ENCODE data around the gene RAB27B. TPM values are rescaled to one million over a fixed set of nuclear protein-coding genes. Genes with fewer than 3 reads are reported as not detected.

Gene RAB27B
- total RNA-seq, 1 donor from 2014 or later: under 0.01 TPM

DNA sequence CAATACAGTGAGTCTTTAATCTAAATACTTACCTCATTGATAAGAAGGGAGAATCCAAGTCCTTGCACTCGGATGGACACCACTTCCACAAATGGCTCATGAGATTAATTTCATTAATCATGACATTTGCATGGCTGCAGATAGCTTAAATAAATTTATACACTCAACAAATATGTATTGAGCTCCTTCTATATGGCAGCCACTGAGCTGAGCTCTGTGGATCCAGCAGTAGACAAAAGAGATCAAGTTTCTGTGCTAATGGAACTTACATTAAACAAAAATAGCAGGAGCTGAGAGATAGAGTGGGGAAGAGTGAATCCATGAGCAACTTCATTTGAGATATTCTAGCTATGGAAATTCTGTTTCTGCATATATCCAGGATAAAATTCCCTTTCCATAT is 44.4 kb downstream of the RAB27B start:
- DNase-seq: no peak

DNA sequence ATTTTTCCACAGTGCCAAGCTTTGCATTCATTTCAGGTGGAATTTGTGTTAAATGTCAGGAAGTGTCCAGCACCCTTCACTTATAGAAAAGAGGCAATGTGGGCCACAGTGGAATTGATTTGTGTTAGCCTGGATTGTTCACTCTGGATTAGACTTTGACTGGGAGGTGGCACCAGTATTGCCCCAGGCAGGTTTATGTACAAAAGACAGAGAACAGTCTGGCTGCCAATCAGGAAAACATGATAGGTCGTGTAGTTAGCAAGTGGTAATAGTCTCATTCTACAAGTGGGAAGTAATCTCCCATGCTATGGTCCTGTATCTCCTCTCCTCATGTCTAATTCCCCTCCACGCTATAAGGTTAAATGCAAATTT is 45.6 kb downstream of the RAB27B start:
- no peak for DNase-seq

DNA sequence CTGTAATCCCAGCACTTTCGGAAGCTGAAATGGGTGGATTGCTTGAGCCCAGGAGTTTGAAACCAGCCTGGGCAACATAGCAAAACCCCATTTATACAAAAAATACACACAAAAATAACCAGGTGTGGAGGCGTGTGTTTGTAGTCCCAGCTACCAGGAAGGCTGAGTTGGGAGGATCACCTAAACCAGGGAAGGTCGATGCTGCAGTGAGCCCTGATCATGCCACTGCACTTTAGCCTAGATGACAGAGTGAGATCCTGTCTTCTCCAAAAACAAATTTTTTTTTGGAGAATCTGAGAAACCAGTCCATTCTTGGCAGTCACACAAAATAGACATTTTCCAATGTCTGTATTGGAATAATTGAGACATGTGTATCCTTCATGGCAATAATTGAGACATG is 46.8 kb downstream of the RAB27B start:
- no peak for DNase-seq

DNA sequence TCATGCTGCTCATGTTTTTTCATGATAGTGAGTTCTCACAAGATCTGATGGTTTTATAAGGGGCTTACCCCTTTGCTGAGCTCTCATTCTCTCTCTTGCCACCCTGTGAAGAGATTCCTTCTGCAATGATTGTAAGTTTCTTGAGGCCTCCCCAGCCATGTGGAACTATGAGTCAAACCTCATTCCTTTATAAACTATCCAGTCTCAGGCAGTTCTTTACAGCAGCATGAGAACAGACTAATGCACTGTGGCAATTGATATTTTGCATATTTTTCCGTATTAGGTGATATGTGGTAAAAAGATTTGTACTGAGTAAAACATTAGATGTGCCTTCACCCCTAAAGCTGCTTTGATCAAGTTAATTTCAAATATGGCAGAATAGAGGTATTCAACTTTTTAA is 48.8 kb downstream of the RAB27B start:
- DNase-seq: no peak

DNA sequence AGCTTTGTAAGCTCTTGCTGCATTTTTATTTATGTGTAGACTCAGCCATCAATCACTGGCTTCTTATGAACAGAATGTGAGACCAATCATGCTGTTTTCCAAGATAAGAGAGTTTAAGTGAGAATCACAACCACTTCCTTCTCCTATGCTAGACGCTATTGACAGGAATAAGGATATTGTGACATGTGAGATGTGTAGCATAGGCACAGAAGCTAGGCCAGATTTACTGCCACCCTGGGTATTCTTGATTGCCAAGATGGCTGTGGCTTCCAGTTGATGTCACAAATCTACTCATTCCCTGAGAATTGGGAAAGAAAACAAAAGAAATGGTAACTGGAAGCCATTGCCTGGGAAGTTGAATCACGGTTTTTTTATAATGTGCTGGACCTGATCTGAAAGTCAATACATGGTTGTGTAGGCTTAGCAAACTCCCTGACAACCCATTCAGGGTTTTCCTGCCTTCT is 49.9 kb downstream of the RAB27B start:
- no peak for DNase-seq

DNA sequence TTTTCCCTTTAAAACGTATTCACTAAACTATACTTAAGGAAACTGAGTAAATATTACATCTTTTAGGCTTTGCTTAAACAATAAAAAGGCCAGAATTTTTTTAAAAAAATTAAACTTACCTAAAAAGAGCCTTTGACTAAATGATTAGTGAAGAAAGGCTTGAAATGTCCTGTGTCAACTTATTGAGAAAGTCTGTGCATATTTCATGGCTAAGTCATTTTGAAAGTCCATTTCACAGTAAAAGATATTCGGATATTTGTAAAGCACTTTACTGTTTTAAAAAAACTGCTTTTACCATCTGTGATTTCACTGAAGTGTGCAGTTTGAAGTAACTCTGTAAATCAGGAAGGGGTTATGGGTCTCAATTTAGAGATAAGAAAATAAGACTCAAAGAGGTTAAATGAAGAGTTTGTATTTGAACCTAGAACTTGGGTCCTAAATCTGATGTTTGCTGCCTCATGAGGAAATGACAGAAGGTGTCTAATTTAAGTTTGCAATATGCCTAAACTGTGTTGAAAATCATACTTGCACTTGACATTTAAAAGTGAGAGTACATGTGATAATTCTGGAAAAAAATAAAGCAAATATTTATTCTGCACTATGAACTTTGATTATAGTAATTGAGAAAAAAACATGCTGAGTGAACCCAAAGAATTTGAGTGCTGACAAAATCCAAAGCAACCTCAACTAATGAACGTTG is 50.5 kb downstream of the RAB27B start:
- DNase-seq: no peak

DNA sequence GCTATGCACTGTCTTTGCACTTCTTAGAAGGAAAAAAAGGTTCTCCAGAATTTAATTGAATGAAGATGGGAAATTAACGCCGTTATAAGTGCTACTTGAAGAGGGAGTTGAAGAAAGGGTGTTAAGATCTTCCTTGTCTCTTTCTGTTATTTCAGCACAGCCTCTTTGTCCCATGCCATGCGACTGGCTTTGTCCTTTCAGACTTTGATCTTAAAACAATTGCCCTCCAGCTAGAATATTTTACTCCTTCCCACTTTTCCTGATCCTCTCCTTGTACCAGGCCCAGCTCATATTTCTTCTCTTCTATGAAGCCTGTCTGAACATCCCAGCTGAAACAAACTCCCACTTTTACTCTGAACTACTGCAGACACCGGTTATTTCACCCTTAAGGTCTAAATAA is 51.4 kb downstream of the RAB27B start:
- DNase-seq: no peak

DNA sequence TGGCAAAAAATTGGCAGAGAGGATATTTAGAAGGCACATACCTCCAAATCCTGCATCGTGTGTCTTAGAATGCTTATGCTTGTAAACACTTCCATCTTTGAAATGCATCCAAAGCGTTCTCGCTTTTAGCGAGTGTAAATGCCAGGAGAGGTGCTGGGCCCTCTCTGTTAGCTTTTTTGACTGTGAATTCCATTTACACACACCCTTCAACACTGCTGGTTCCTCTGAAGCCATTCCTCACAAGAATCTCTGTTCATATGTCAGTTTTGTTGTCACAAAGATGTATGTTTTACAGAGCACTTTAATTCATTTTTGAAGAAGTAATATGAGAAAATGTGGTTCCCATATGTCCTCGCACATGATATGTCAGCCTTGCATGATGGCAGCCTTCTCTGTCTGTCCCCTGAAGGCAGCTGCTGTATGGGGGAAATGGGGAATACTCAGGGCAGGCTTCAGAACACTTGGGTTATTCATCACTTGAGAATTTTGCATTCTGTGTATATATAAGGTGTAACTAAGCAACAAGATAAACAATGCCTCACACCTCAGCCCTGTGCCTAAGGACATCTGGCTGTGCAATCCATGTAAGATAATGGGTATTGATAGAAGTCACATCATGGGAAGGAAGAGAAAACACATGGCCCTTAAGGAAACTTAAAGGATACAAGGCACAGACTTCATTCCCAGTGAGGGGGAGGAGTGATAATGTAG is 52.3 kb downstream of the RAB27B start:
- DNase-seq: no peak

DNA sequence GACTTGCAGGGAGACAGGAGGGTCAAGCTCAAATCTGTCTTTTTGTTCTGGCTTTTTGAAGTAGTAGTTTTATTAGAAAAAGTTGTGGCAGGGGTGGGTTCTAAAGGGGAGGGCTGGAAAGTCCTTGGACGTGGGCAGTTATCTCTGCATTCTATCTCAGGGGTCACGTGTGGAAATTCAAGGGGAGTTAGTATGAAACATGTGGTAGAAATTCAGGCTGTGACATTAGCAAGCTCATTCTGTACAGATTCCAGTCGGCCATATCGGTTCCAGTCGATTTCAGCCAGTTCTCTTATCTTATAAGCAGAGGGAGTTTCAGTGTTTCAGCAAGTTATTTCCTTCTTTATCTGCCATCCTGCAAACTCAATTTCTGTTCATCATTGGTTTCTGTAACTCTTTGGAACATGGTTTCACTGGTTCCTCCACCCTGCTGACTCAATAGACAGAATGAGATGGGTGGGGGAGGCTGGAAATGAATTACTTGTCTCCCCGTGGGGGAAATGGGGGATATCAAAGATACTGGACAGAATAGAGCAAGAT is 53.0 kb downstream of the RAB27B start:
- no peak for DNase-seq

DNA sequence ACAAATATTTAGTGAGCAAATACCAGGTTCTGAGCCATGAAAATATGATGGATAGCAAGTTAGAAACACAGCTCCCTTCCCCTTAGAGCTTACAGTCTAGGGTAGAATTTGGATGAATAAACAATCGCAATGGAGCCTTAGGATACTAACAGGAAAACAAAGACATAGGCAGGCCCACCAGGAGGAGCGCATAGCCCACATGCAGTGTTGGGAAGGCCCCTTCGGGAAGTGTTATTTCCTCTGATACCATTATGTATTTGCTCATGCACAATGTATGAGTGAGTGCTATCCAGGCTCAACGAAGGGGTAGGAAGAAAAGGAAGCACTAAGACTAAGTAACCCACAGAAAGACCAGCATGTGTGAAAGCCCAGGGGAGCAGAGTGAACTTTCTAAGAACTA is 54.0 kb downstream of the RAB27B start:
- DNase-seq: no peak

DNA sequence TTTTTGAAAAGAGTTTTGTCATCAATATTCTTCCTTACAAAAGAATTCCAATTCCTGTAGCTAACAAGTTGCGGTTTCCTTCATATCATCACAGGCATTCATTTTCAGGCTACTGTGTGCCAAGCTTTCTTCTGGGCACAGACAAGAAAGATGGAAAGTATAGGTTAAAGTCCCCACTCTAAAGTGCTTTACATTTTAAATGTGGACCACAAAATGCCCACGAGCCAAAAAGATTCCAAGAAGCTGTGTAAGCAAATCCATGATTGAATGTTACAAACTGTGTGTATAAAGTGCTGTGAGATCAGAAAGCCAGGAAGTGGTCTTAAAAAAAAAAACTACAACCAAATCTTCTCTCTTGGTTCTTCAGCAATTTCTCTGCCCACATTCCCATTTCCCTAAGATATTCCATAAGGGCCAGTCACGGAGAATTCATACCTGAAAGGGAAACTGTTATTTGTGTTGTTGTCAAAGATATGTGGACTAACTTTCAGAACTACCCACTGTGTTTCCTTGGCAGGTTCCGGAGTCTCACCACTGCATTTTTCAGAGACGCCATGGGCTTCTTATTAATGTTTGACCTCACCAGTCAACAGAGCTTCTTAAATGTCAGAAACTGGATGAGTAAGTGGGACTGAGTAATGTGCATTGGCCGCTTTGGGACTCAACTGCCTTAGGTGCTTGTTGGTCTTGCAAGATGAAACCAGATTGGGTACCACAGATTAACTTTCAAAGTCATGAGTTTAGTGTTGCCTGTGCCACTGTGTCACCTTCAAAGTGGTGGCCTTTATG is 55.7 kb downstream of the RAB27B start:
- DNase-seq: no peak

DNA sequence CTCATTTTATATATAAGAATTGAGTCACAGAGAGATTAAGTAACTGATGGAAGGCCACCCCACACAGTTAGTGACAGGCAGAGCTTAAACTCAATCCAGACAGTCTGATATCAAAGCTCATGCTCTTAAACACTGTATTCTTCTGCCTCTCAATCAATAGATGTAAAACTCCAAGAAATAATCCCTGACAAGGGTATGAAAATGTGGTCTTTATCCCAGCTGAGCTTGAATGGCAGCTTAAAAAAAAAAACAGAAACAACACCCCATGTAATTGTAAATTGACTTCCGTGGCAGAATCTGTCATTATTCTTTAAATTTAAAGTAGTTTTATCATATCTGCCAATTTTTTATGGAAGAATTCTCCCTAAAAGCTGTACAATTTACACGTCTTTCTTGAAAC is 60.1 kb downstream of the RAB27B start:
- no peak for DNase-seq

DNA sequence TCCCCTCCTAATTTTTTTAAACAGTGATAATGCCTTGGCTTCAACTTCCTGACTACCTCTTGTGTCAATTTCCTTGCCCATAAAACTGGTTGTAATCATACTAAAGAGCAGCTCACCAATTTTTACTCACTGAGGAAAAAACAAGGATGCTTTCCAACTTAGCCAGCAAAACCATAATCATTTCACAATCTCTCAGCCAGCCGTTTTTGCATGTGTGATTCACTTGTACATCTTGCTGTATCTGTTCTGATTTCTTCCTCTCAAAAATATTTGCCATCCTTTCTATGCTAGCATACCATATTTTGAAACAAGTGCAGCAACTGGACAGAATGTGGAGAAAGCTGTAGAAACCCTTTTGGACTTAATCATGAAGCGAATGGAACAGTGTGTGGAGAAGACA is 60.7 kb downstream of the RAB27B start:
- no peak for DNase-seq

DNA sequence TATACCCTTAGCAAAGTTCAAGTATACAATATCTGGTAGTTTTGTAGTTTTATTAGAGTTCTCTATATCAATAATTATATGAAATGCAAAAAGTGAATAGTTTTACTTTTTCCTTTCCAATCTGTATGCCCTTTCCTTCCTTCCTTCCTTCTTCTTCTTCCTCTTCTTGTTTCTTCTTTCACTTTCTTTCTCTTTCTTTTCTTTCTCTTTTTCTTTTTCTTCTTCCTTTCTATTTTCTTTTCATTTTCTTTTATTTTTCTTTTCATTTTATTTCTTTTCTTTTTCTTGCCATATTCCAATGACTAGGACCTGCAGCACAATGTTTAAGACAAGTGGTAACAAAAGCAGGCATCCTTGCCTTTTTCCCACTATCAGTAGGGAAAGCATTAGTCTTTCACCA is 71.2 kb downstream of the RAB27B start:
- DNase-seq: no peak

DNA sequence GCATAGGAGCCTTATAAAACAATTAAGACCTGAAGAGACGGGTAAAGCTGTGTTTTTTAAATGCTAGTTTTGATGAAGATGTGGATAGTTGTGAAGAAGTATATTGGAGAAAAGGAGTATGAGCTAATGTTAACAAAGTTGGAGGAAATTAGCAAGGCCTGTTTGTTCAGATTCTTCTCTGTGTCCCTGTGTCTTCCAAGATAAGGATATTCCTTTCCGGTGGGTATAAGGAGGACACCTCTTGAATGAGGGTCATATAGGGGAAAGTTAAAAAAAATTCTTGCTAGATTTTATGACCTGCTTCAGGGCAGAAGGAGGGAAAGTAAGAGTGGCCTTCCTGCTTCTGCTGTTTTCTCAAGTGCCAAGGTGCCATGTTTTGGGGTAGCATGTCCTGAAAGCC is 72.0 kb downstream of the RAB27B start:
- no peak for DNase-seq

DNA sequence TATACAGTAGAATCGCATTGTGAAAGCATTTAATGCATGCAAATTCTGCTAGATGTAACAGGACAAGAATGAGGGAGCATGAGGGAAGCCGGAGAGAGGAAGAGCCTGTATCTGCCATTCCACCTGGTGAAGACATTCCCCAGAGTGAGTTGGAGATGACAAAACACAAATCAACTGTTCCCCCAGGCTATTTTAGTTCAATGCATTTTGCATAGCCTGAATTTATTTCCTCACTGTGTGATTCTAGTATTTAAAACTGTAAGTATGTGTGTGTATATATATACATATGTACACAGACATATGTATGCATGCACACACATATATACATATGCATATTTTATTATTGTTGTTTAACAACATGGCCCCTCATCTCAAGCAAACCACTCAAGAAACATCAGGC is 76.3 kb downstream of the RAB27B start:
- DNase-seq: no peak

DNA sequence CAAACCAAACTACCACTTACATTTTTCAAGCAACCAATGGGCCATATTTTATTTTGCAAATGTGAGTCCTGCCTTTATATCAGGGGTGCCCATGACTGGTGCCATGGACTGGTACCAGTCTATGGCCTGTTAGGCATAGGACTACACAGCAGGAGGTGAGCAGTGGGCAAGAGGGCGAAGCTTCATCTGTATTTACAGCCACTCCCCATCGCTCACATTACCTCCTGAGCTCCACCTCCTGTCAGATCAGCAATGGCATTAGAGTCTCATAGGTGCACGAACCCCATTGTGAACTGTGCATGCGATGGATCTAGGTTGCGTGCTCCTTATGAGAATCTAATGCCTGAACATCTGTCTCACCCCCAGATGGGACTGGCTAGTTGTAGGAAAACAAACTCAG is 77.4 kb downstream of the RAB27B start:
- no peak for DNase-seq

DNA sequence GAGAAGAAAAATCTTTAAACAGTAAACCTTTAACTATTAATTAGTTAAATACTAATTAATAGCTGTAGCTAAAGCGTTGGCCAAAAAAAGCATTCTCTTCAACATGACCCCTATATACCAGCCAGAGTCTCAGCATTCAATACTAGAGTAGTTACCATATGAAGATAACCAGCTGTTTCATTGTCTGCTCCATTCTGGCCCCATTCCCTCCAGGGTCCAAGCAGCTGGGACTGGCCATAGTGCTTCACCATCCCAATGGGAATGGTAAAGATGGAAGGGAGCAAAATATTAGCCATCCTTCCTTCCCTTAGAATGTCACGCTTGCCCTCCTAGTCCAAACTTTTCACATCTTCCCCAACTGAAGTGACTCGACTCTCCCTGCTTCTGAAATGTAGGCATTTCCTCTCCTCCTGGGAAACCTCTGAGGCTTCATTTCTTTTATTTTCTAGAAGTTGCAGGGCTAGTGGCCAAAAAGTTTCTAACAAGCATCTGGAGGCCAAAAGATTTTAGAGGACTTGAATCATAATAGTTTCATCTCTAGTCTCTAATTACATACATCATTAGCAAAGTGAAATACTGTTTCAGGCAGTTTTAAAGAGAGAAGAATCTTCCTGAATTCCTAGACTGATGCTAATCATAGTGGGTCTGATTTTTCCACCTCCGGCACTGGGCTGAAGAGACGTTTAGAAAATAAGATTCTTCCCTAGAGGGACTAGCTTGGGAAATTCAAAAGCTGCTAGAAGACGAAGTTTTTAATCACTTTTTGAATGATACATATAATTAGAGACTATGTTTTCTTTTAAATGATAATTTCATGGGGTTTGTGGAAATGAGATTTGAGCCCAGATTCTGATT is 78.3 kb downstream of the RAB27B start:
- DNase-seq: no peak

DNA sequence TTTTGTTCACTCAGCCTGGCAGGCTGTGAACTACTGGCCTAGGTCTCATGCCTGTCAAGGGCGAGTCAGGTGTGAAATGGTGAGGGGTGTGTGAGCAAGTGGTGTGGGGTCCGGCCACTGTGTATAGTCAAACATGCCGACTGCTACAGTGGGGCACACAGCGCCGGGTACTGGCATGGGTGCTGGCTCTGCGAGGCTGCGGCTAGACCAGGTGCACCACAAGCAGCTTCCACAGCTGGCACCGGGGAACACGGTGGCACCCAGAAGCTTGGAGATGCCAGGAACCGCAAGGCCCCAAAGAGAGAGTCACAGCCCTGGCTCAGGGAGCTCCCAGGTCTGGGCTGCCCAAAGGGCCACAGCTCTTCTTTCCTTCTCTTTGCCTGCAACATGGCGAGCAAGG is 81.3 kb downstream of the RAB27B start:
- no peak for DNase-seq

DNA sequence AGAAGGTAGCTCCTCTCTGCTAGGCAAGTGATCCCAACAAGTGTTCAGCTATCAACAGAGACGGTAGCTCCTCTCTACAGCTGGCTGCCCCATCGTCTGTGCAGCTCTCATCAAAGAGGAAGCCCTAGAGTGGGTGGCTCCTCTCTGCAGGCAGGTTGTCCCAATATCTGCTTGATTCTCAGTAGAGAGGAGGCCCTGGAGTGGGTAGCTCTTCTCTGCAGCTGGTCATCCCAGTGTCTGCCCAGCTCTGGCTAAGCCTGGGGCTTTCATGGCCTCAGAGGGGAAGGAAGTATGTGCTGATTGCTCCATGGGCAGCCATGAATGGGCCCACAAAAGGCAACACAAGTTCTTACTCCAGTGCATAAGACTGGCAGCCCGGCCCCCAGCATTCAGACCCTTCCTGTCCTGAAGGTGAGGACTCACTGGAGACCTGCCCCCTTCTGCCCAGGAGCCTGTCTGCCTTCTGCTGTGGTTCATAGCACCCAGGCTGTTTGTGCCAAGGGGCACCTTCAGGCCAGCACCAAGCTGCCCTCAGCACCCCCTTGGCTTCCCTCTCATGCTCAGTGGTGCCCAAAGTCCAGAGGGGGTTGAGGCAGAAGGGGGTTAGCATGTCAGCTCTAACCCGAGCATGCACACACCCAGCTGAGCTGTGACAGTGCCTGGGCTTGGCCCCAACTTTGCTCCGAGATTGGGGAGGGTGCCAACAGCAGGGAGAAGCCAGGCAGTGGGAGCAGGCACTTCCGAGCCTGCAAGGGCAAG is 82.1 kb downstream of the RAB27B start:
- no peak for DNase-seq

DNA sequence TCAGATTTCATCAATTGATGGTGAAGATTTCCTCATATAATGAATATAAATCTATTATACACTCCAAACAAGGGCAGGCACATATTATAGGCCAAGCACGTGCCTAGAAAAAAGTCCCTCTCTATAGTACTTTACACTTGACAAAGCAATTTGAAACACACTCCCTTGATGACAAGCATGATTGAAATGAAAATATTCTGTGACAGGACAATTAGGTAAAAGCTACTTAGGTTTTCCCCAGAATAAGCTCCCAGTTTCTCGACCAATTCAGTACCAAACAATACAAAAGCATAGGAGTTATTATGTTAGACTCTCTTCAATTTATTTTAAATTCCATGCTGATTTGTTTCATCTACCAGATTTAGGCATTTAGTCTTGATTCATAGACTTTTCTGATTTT is 83.3 kb downstream of the RAB27B start:
- no peak for DNase-seq

DNA sequence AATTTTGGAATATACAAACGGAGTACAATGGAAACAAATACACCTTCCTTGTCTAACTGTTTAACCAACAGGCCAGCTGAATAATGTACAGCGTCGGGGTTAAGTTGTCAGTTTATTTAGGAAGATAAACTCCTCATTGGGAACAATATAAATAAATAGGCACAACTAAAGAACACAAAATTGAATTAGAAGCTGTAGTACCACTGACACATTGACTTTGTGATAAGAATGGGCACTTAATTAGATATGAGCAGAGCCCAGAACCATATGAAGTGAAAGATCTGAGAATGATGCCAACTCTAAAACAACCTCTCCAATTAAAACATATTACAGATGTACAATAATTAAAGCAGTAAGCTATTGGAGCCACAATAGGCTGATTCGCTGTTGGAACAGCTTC is 86.5 kb downstream of the RAB27B start:
- no peak for DNase-seq

Data from dermis blood vessel endothelial cell (primary cell).